HFFc6 (cell line): ENCODE data around the gene SRL. TPM values are rescaled to one million over a fixed set of nuclear protein-coding genes. Genes with fewer than 3 reads are reported as not detected.
"Not testable (repeated sequence)": the region's sequence is repeated elsewhere in the genome, so short reads cannot be mapped to it uniquely, and the experiment has no call there.

Experiments used
- DNase-seq: peaks from one replicate; pipeline ENCODE4 v3.0.0-alpha.2; 2018
- H3K27ac Mint-ChIP-seq: 2 replicates; pipeline ENCODE4 v1.8.0; 2020; ENCODE audit warnings: mild to moderate bottlenecking, mixed read lengths
- H3K27me3 Mint-ChIP-seq: 2 replicates; pipeline ENCODE4 v1.8.0; 2021; ENCODE audit warnings: mild to moderate bottlenecking, moderate library complexity, mixed read lengths; ENCODE audit not compliant: insufficient read depth
- H3K36me3 Mint-ChIP-seq: 2 replicates; pipeline ENCODE4 v1.8.0; 2021; ENCODE audit warnings: low read depth, mixed read lengths
- H3K4me1 Mint-ChIP-seq: 2 replicates; pipeline ENCODE4 v1.8.0; 2020; ENCODE audit warnings: low read depth, mixed read lengths
- H3K4me3 Mint-ChIP-seq: 2 replicates; pipeline ENCODE4 v1.8.0; 2020; ENCODE audit warnings: mild to moderate bottlenecking, moderate library complexity, mixed read lengths
- H3K9me3 Mint-ChIP-seq: 2 replicates; pipeline ENCODE4 v1.8.0; 2020; ENCODE audit warnings: mild to moderate bottlenecking, mixed read lengths
- CTCF ChIP-seq: fragments of 200-600 bp; sonication (generic); IDR thresholded peaks from 2 replicates; pipeline ENCODE4 v1.5.0; 2021; ENCODE audit warnings: antibody characterized with exemption, mild to moderate bottlenecking
- total RNA-seq, 6 experiments: library from RNA; stranded (reverse); fragmentation: NEBNext Ultra II Directional; extraction: Animal tissue kit (Norgen Biotek cat#: 25700); gene quantifications; 2 replicates in 1 of 6; 3 replicates in 5 of 6; pipeline ENCODE4 v1.2.3, GENCODE V29; 2021

Gene SRL
- total RNA-seq, 6 experiments from 2014 or later: not detected

GRCh38 chr16:4159726-4160125 lies 82.2 kb downstream of the SRL start:
- Mint-ChIP-seq H3K4me3 (no peak overlapping the region), H3K27me3 (peaks cover 4% of the 10 kb centered on the region), H3K27ac (no peak overlapping the region), H3K36me3 (no peaks in the 10 kb centered on the region), H3K9me3 (no peaks in the 10 kb centered on the region), H3K4me1 (peaks cover 6% of the 10 kb centered on the region; the same call in 1 of the 2 replicates)
- no peak for TF ChIP-seq CTCF
- DNase-seq: no peak

- Mint-ChIP-seq H3K4me1 (peaks cover 6% of the 10 kb centered on the region; the same call in 1 of the 2 replicates), H3K4me3 (no peak overlapping the region), H3K27ac (no peak overlapping the region), H3K27me3 (peaks cover 4% of the 10 kb centered on the region), H3K36me3 (no peaks in the 10 kb centered on the region), H3K9me3 (no peaks in the 10 kb centered on the region)
- no peak for DNase-seq
- TF ChIP-seq CTCF: no peak
Observed at GRCh38 chr16:4158143-4159093, 83.5 kb downstream of the SRL start.

- no peak overlapping the region for H3K4me3 Mint-ChIP-seq
- H3K36me3 Mint-ChIP-seq: no peaks in the 10 kb centered on the region
- TF ChIP-seq CTCF: no peak
- DNase-seq: no peak
- H3K4me1 Mint-ChIP-seq: peaks cover 6% of the 10 kb centered on the region; the same call in 1 of the 2 replicates
- H3K27me3 Mint-ChIP-seq: peaks cover 4% of the 10 kb centered on the region
- no peaks in the 10 kb centered on the region for H3K9me3 Mint-ChIP-seq
- H3K27ac Mint-ChIP-seq: no peak overlapping the region
Observed at GRCh38 chr16:4157376-4157825, 84.5 kb downstream of the SRL start.

- not testable (repeated sequence) for H3K4me1 Mint-ChIP-seq, DNase-seq, H3K36me3 Mint-ChIP-seq, H3K27ac Mint-ChIP-seq, H3K4me3 Mint-ChIP-seq, H3K9me3 Mint-ChIP-seq, H3K27me3 Mint-ChIP-seq
Observed at GRCh38 chr16:4156503-4156902, 85.4 kb downstream of the SRL start.

GRCh38 chr16:4153364-4153763 lies 88.5 kb downstream of the SRL start:
- not testable (repeated sequence) for H3K27ac Mint-ChIP-seq, H3K36me3 Mint-ChIP-seq, DNase-seq, H3K27me3 Mint-ChIP-seq, H3K4me1 Mint-ChIP-seq, H3K9me3 Mint-ChIP-seq, H3K4me3 Mint-ChIP-seq

- TF ChIP-seq CTCF: no peak
- H3K36me3 Mint-ChIP-seq: no peaks in the 10 kb centered on the region
- no peak overlapping the region for H3K27ac Mint-ChIP-seq
- H3K27me3 Mint-ChIP-seq: peaks cover 4% of the 10 kb centered on the region
- DNase-seq: no peak
- no peaks in the 10 kb centered on the region for H3K4me1 Mint-ChIP-seq
- no peak overlapping the region for H3K4me3 Mint-ChIP-seq
- no peaks in the 10 kb centered on the region for H3K9me3 Mint-ChIP-seq
Observed at GRCh38 chr16:4152267-4152666, 89.6 kb downstream of the SRL start.
